ENCODE measurements around the gene VPS13D.
"Not testable (repeated sequence)": the region's sequence is repeated elsewhere in the genome, so short reads cannot be mapped to it uniquely, and the experiment has no call there.

VPS13D gene

DNA sequence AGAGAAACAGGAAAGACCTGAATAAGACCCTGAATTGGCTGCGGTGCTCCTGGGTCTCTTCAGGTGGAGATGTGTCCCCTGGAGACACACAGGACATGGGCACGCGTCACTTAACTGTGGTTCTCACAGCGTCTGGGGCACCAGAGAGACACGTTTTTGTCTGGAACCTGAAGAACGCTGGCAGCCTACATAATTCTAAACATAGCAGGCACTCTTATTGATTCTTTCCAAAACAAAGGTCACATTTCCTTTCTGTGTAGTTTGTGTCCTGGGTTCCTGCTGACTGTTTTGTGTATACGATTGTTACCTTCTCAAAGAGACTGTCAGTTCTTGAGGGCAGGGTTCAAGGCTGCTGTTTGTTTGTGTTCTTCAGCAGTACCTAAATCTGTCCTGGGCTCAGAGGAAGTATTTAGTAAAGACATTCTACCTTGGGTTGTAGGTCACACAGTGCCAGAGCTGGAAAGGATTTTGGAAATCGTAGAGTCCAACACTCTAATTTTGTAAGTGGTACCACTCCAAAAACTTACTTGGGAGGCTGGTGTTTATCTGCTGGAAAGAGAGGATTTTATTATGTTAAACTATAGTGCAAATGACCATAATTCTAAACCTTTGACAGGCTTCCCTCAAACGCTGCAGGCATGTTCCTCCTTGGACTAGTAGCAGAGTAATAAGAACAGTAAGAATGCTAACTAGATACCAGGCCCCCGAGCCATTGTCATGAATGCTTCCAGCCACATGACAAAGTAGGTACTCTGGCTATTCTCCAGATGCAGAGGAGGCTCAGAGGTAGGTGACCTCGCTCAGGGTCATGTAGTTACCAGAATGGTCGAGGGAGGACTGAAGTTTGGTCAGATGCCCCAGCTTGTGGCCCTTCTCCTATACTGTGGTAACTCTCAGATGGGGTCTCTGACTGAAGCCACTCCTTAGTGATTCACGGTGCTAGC is 223.8 kb downstream of the VPS13D start:
- Histone ChIP-seq H3K36me3 (ENCODE audit: control insufficient read depth, insufficient read depth, low read length) (peaks cover 13% of the 10 kb centered on the region; the same call in 1 of the 2 replicates), H3K4me3 (ENCODE audit: low read depth, low read length) (no peak overlapping the region), H3K9me3 (ENCODE audit: control insufficient read depth, insufficient read depth, low read length) (no peaks in the 10 kb centered on the region), H3K27ac (ENCODE audit: low read depth, low read length) (no peak overlapping the region), H3K27me3 (ENCODE audit: control insufficient read depth, insufficient read depth, low read length) (no peaks in the 10 kb centered on the region), H3K9ac (ENCODE audit: low read depth, low read length) (no peak overlapping the region), H3K4me1 (ENCODE audit: control insufficient read depth, insufficient read depth, low read length) (peaks cover 12% of the 10 kb centered on the region)

DNA sequence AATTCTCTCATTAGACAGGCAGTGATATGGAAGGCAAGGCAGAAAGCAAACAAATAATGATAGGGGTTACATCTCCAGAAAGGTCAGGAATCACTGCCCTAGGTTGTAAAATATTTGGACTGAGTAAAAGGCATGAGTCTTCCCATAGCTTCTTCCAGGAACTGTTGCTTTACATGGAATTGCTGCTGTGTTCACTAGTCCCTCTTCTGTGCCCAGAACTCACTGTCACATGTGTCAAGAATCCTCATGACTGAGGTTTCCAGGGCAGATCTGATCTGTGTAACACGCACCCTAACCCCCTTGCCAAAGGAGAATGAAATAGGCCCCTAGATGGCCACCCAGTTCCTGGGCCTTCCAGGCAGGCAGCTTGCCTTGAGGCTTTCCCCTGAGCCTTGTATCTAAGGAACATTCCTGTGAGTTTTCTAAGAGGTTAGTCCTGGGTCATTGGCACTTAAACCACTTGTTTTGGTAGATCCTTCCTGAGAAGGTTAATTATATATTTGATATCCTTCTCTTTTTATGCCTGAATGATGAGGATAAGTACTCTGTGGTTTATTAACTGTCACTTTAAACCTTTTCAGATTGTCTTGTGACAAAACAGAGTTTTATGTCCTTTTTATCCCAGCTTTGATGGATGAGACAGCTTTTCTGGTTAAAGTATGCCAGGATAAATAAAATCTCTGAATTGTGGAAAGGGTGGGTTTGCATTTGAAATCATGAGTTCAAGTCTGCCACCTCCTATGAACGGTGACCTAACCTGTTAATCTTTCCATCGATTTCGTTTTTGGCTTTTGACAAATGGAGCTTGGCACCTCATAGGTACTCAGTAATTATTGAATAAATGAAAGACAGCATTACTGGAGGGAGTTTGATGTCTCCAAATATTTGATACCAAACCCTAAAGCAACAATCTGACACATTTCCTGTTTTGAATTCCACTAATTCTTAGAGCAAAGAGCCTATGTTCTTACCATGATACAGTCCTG is 224.9 kb downstream of the VPS13D start:
- H3K27ac ChIP-seq (ENCODE audit: low read depth, low read length), result no peak overlapping the region
- no peak overlapping the region for H3K4me3 ChIP-seq (ENCODE audit: low read depth, low read length)
- peaks cover 12% of the 10 kb centered on the region for H3K4me1 ChIP-seq (ENCODE audit: control insufficient read depth, insufficient read depth, low read length)
- no peak overlapping the region for H3K9ac ChIP-seq (ENCODE audit: low read depth, low read length)
- no peaks in the 10 kb centered on the region for H3K27me3 ChIP-seq (ENCODE audit: control insufficient read depth, insufficient read depth, low read length)
- H3K36me3 ChIP-seq (ENCODE audit: control insufficient read depth, insufficient read depth, low read length), result peaks cover 13% of the 10 kb centered on the region; the same call in 1 of the 2 replicates
- H3K9me3 ChIP-seq (ENCODE audit: control insufficient read depth, insufficient read depth, low read length), result no peaks in the 10 kb centered on the region

DNA sequence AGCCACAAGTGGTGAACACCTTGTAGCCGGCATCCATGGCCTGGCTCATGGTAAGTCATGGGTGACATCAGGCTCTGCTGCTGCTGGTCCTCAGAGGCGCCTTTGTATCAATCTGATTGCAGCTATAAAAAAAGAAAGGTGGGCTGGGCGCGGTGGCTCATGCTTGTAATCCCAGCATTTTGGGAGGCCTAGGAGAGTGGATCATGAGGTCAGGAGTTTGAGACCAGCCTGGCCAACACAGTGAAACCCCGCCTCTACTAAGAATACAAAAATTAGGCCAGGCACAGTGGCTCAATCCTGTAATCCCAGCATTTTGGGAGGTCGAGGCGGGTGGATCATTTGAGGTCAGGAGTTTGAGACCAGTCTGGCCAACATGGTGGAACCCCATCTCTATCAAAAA is 226.3 kb downstream of the VPS13D start:
- not testable (repeated sequence) for H3K27me3 ChIP-seq (ENCODE audit: control insufficient read depth, insufficient read depth, low read length); H3K9ac ChIP-seq (ENCODE audit: low read depth, low read length); H3K36me3 ChIP-seq (ENCODE audit: control insufficient read depth, insufficient read depth, low read length); H3K4me3 ChIP-seq (ENCODE audit: low read depth, low read length); H3K27ac ChIP-seq (ENCODE audit: low read depth, low read length); H3K9me3 ChIP-seq (ENCODE audit: control insufficient read depth, insufficient read depth, low read length)
- H3K4me1 ChIP-seq (ENCODE audit: control insufficient read depth, insufficient read depth, low read length), result peaks cover 12% of the 10 kb centered on the region

DNA sequence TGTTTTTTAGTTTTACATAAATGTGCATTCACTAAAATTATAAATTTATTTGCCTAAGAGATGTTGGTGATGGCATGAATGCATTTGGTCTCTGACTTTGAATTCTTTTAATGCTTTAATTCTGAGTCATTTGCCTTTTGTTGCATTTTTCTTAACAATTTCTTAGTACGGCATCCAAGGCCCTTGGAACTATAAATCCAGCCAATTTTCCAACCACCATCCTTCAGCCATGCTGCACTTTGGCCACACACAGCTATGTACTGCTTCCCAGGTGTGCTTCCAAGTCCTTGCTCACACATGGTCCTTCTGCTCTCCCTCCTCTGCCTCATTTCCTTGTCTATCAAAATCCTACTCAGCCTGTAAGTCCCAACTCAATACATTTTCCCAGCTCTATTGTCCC is 227.1 kb downstream of the VPS13D start:
- H3K4me1 ChIP-seq (ENCODE audit: control insufficient read depth, insufficient read depth, low read length), result peaks cover 12% of the 10 kb centered on the region
- peaks cover 5% of the 10 kb centered on the region; the same call in 1 of the 2 replicates for H3K36me3 ChIP-seq (ENCODE audit: control insufficient read depth, insufficient read depth, low read length)
- H3K9ac ChIP-seq (ENCODE audit: low read depth, low read length), result no peak overlapping the region
- H3K27me3 ChIP-seq (ENCODE audit: control insufficient read depth, insufficient read depth, low read length), result no peaks in the 10 kb centered on the region
- no peak overlapping the region for H3K4me3 ChIP-seq (ENCODE audit: low read depth, low read length)
- no peak overlapping the region for H3K27ac ChIP-seq (ENCODE audit: low read depth, low read length)
- H3K9me3 ChIP-seq (ENCODE audit: control insufficient read depth, insufficient read depth, low read length), result no peaks in the 10 kb centered on the region

DNA sequence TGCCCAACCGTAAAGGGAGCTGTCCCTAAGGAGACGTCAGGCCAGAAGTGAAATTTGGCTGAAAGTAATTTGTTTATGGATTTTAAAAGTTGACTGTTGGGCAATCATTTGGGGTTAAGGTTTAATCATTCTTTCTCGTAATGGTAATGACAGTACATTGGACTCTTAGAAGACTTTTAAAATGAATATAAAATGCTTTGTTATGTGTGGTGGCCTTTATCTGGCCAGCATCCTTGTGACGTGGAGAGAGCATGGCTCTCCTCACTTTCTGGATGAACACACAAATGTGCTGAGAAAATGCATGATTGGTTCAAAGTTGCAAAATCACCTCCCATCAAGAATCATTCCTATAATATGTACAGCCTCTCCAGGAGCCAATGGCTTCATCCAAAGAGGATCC is 227.9 kb downstream of the VPS13D start:
- H3K27ac ChIP-seq (ENCODE audit: low read depth, low read length), result no peak overlapping the region

DNA sequence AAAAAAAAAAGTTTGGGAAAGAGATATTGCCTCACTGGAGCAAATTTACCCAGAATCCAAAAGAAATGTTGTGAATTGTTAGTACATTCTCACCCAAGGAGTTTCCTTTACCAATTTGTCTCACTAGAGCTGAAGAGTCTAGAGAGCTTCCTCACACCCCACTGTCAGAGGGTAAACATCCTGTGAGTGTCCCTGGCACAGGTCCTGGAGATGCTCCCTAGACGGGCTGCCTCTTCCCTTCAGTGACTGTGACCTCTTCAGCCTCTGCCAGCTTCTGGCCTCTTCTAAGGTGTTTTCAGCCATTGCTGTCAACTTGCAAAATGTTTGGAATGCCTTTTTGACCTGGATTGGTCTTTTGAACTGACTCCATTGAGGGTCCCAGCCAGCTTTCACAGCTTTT is 228.7 kb downstream of the VPS13D start:
- H3K27ac ChIP-seq (ENCODE audit: low read depth, low read length), result no peak overlapping the region
- H3K4me3 ChIP-seq (ENCODE audit: low read depth, low read length), result no peak overlapping the region
- H3K4me1 ChIP-seq (ENCODE audit: control insufficient read depth, insufficient read depth, low read length), result peaks cover 10% of the 10 kb centered on the region
- no peaks in the 10 kb centered on the region for H3K9me3 ChIP-seq (ENCODE audit: control insufficient read depth, insufficient read depth, low read length)
- H3K27me3 ChIP-seq (ENCODE audit: control insufficient read depth, insufficient read depth, low read length), result no peaks in the 10 kb centered on the region
- H3K36me3 ChIP-seq (ENCODE audit: control insufficient read depth, insufficient read depth, low read length), result peaks cover 5% of the 10 kb centered on the region; the same call in 1 of the 2 replicates
- no peak overlapping the region for H3K9ac ChIP-seq (ENCODE audit: low read depth, low read length)

More for the DNA sequence above, 227.9 kb downstream of the VPS13D start:
- H3K4me1 ChIP-seq (ENCODE audit: control insufficient read depth, insufficient read depth, low read length), result peaks cover 12% of the 10 kb centered on the region
- H3K36me3 ChIP-seq (ENCODE audit: control insufficient read depth, insufficient read depth, low read length), result peaks cover 5% of the 10 kb centered on the region; the same call in 1 of the 2 replicates
- no peaks in the 10 kb centered on the region for H3K9me3 ChIP-seq (ENCODE audit: control insufficient read depth, insufficient read depth, low read length)
- no peak overlapping the region for H3K9ac ChIP-seq (ENCODE audit: low read depth, low read length)
- H3K27me3 ChIP-seq (ENCODE audit: control insufficient read depth, insufficient read depth, low read length), result no peaks in the 10 kb centered on the region
- H3K4me3 ChIP-seq (ENCODE audit: low read depth, low read length), result no peak overlapping the region

DNA sequence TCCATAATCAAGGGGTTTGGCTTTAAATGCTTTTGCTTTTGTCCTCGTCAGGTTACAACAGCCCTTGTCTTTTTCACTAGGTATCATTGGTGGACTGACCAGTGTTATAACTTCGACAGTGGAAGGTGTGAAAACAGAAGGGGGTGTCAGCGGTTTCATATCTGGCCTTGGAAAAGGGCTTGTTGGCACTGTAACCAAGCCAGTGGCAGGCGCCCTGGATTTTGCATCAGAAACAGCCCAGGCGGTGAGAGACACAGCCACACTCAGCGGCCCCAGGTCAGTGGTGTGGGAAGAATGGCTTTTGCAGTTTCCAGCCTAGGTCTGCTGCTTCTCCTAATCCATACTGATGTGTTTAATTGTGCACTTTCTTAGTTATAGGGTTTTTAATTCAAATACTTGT is 230.3 kb downstream of the VPS13D start:
- peaks cover 8% of the 10 kb centered on the region for H3K36me3 ChIP-seq (ENCODE audit: control insufficient read depth, insufficient read depth, low read length)
- H3K27ac ChIP-seq (ENCODE audit: low read depth, low read length), result no peak overlapping the region
- no peak overlapping the region for H3K9ac ChIP-seq (ENCODE audit: low read depth, low read length)
- no peaks in the 10 kb centered on the region for H3K27me3 ChIP-seq (ENCODE audit: control insufficient read depth, insufficient read depth, low read length)
- H3K9me3 ChIP-seq (ENCODE audit: control insufficient read depth, insufficient read depth, low read length), result no peaks in the 10 kb centered on the region
- no peak overlapping the region for H3K4me3 ChIP-seq (ENCODE audit: low read depth, low read length)
- H3K4me1 ChIP-seq (ENCODE audit: control insufficient read depth, insufficient read depth, low read length), result no peaks in the 10 kb centered on the region

DNA sequence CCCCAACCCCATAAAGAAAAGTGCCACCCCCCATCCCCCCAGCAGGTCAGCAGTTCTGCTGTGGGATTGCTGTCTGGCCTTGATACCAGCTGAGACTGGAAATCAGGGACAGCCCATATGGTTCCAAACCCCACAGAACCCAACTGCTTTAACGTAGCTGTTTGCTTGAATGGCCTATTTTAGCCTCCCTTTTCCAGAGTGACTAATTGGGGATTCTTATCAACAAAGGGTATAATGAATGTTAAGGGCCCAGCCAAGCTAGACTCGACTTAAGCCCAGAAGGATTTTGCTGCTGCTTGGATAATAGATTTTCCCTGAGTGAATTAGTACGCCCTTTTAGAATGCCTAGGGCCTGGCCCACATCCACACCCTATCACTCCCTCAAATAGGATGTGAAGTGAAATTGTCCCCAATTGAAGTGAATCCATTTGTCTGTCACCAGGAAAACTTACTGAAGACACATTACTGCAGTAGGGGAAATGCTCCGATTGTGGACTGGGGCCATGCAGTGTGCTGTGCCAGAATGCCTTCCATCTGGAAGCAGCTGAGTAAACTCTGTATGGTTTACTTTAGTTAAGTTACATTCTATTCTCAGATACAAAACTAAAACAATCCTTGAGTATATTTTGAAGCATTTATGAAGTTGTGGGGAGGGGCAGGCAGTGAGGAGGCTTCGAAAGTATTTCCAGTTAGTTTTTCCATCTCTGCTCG is 231.2 kb downstream of the VPS13D start:
- Histone ChIP-seq H3K4me1 (ENCODE audit: control insufficient read depth, insufficient read depth, low read length) (no peaks in the 10 kb centered on the region), H3K36me3 (ENCODE audit: control insufficient read depth, insufficient read depth, low read length) (peaks cover 8% of the 10 kb centered on the region), H3K9me3 (ENCODE audit: control insufficient read depth, insufficient read depth, low read length) (no peaks in the 10 kb centered on the region), H3K9ac (ENCODE audit: low read depth, low read length) (no peak overlapping the region), H3K4me3 (ENCODE audit: low read depth, low read length) (no peak overlapping the region), H3K27me3 (ENCODE audit: control insufficient read depth, insufficient read depth, low read length) (no peaks in the 10 kb centered on the region), H3K27ac (ENCODE audit: low read depth, low read length) (no peak overlapping the region)

DNA sequence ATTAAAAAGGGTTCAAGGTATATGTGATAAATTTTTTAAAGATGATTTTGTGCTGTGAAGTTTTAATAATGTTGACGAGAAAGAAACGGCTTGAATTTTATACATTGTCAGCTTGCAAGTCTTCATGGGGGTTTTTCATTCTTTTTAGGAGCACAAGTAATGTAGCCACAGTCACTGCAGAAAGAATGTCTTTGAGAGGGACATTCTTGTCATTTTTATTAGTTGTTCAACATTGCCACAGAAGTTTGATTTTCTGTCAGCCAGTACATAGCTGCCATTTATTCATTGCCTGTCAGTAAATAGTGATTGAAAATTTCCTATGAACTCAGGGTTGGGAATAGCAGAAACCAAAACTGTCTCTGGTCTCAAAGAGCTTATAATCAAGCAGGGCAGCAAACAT is 231.9 kb downstream of the VPS13D start:
- Histone ChIP-seq H3K9ac (ENCODE audit: low read depth, low read length) (no peak overlapping the region), H3K27me3 (ENCODE audit: control insufficient read depth, insufficient read depth, low read length) (no peaks in the 10 kb centered on the region), H3K4me3 (ENCODE audit: low read depth, low read length) (no peak overlapping the region), H3K27ac (ENCODE audit: low read depth, low read length) (no peak overlapping the region), H3K9me3 (ENCODE audit: control insufficient read depth, insufficient read depth, low read length) (no peaks in the 10 kb centered on the region), H3K4me1 (ENCODE audit: control insufficient read depth, insufficient read depth, low read length) (no peaks in the 10 kb centered on the region), H3K36me3 (ENCODE audit: control insufficient read depth, insufficient read depth, low read length) (peaks cover 8% of the 10 kb centered on the region)

DNA sequence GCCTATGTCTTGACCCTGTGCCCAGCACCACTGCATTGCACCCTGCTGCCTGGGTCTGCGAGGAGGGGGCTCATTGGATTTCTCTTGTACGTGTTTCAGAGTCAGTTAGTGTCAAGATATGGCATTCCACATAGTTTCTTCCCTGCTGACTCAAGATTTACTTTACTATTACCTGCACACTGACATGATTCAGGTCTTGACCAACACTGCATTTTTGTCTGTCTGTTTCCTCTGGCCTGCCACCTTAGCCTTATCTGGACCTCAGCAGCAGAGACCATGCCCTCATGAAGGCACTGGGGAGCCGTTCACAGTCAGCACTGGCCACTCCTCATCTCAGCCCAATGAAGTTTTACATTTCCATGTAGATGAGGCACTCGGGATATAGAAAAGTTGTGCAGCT is 232.8 kb downstream of the VPS13D start:
- no peaks in the 10 kb centered on the region for H3K9me3 ChIP-seq (ENCODE audit: control insufficient read depth, insufficient read depth, low read length)
- no peaks in the 10 kb centered on the region for H3K27me3 ChIP-seq (ENCODE audit: control insufficient read depth, insufficient read depth, low read length)
- H3K4me3 ChIP-seq (ENCODE audit: low read depth, low read length), result no peak overlapping the region
- H3K4me1 ChIP-seq (ENCODE audit: control insufficient read depth, insufficient read depth, low read length), result no peaks in the 10 kb centered on the region
- H3K9ac ChIP-seq (ENCODE audit: low read depth, low read length), result no peak overlapping the region
- H3K36me3 ChIP-seq (ENCODE audit: control insufficient read depth, insufficient read depth, low read length), result peaks cover 3% of the 10 kb centered on the region; the same call in 1 of the 2 replicates
- H3K27ac ChIP-seq (ENCODE audit: low read depth, low read length), result no peak overlapping the region
